Left ventricle myocardium inferior (tissue), 1 donor: ENCODE measurements around the gene RAP1GAP2. TPM values are rescaled to one million over a fixed set of nuclear protein-coding genes. Genes with fewer than 3 reads are reported as not detected.

Experiments
- DNase-seq: peaks from one replicate; pipeline ENCODE4 v3.0.0-alpha.2; 2020
- H3K27ac ChIP-seq: fragments of 200-600 bp; replicated peaks from 2 replicates; pipeline ENCODE4 v1.8.0; 2021
- H3K27me3 ChIP-seq: fragments of 200-600 bp; 2 replicates; pipeline ENCODE4 v1.8.0; 2021; ENCODE audit warnings: low read depth
- H3K36me3 ChIP-seq: fragments of 200-600 bp; 2 replicates; pipeline ENCODE4 v1.8.0; 2021
- H3K4me1 ChIP-seq: fragments of 200-600 bp; 2 replicates; pipeline ENCODE4 v1.8.0; 2021
- H3K4me3 ChIP-seq: fragments of 200-600 bp; 2 replicates; pipeline ENCODE4 v1.8.0; 2021; ENCODE audit warnings: mild to moderate bottlenecking, moderate library complexity
- H3K9me3 ChIP-seq: fragments of 200-600 bp; replicated peaks from 2 replicates; pipeline ENCODE4 v1.8.0; 2021
- intact Hi-C: fragments of 100-400 bp; cut with micrococcal nuclease; formaldehyde crosslinking; loops from one replicate; pipeline ENCODE4 v1.11.0; 2022
- total RNA-seq: library from RNA; stranded (reverse); fragmentation: NEBNext Ultra II Directional; extraction: Animal tissue kit (Norgen Biotek cat#: 25700); gene quantifications from one replicate; pipeline ENCODE4 v1.2.1, GENCODE V29; 2021
- TF ChIP-seq, protein P1 (sequence below): fragments of 200-600 bp; IDR thresholded peaks from 2 replicates; pipeline ENCODE4 v1.8.0; 2021; ENCODE audit warnings: antibody characterized with exemption, mild to moderate bottlenecking, borderline replicate concordance
- donor health status: DM: no; HTN: yes; CAD: no; lungs with severe emphysema.

Gene RAP1GAP2
- total RNA-seq, 1 donor from 2014 or later = 63.8 TPM

DNA sequence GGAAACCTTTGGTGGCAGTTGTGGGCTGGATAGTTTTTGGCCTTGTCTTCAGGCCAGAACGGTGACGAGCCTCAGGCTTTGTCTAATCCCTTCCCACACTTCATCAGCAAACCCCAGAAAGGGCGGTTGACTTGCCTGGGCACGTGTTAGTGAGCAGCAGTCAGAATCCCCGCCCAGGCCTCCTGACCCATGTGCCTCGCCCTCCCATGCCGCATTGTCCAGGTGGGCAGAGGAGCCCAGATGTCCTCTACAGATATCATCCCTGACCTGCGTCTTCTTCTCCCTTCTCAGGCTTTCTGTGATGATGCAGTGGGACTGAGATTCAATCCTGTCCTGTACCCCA, 184.6 kb downstream of the RAP1GAP2 start:
- Histone ChIP-seq H3K4me3 (no peak overlapping the region), H3K36me3 (peaks cover 26% of the 10 kb centered on the region), H3K27me3 (no peaks in the 10 kb centered on the region), H3K9me3 (no peaks in the 10 kb centered on the region), H3K27ac (no peak overlapping the region), H3K4me1 (peaks cover 14% of the 10 kb centered on the region)
- intact Hi-C loops = no loop called here
- DNase-seq = no peak
- TF ChIP-seq, protein P1, sequence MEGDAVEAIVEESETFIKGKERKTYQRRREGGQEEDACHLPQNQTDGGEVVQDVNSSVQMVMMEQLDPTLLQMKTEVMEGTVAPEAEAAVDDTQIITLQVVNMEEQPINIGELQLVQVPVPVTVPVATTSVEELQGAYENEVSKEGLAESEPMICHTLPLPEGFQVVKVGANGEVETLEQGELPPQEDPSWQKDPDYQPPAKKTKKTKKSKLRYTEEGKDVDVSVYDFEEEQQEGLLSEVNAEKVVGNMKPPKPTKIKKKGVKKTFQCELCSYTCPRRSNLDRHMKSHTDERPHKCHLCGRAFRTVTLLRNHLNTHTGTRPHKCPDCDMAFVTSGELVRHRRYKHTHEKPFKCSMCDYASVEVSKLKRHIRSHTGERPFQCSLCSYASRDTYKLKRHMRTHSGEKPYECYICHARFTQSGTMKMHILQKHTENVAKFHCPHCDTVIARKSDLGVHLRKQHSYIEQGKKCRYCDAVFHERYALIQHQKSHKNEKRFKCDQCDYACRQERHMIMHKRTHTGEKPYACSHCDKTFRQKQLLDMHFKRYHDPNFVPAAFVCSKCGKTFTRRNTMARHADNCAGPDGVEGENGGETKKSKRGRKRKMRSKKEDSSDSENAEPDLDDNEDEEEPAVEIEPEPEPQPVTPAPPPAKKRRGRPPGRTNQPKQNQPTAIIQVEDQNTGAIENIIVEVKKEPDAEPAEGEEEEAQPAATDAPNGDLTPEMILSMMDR = no peak

DNA sequence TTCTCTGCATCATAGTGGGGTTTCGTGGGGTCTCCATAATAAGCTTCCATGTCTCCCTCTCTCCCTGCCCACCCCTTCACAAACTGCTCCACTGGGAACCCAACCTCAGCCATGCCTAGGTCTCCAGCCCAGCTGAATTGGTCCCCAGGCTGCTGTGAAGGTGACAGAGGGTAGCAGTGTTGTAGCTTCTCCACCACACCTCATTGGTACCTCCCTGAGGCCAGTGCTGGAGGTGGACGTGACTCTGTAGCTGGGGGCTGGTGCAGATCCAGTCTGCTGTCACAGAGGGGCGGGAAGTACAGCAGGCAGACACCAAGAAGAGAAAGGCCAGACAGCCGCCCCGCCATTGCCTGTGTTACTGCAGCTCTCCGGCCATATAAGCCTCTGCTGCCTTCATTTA, 185.1 kb downstream of the RAP1GAP2 start:
- H3K4me1 ChIP-seq = peaks cover 14% of the 10 kb centered on the region
- H3K4me3 ChIP-seq = no peak overlapping the region
- no peak overlapping the region for H3K27ac ChIP-seq
- no peaks in the 10 kb centered on the region for H3K27me3 ChIP-seq
- no peaks in the 10 kb centered on the region for H3K9me3 ChIP-seq
- intact Hi-C loops = no loop called here
- TF ChIP-seq, protein P1 = no peak
- H3K36me3 ChIP-seq = peaks cover 26% of the 10 kb centered on the region
- DNase-seq = no peak

DNA sequence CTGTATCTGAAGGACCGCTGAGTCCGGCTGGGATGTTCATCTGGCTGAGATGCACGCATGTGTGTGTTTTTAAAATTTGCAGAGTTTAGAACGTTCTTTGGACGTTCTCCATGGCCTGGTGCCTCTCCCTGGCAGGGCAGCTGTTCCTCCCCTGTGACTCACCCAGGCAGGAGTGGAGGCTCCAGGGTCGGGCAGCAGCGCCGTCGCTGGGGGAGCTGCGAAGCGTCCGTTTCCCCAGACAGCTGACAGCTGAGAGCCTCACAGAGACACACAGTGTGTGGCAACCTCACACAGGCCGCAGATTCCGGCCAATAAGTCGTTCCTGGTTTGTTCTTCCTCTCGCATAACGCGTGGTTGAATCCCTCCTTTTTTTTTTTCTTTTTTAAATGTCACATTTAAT, 186.6 kb downstream of the RAP1GAP2 start:
- Histone ChIP-seq H3K4me1 (peaks cover 14% of the 10 kb centered on the region), H3K9me3 (no peaks in the 10 kb centered on the region), H3K27me3 (no peaks in the 10 kb centered on the region), H3K27ac (peak overlapping the region; percentile 72), H3K4me3 (peak overlapping the region; percentile 3), H3K36me3 (peaks cover 26% of the 10 kb centered on the region)
- intact Hi-C loops = no loop called here
- peak; percentile 79 for DNase-seq
- TF ChIP-seq, protein P1 = peak; percentile 56

DNA sequence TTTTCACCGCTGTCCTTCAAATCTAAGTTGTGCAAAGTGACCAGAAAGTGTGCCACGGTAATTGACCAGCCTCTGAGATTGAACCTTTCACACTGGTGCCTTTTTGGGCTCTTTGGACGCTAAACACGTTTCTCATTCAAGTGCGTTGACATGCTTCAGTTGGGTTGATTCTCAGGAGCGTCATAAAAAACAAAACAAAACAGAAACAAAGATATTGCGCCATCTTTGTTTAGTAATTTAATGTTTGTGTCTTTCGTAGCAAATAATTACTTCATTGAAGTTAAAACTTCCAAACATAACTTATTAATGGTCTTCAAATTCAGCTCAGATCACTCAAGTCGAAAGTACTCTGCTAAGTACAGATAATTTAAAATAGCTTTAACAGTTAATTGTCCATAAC, 187.0 kb downstream of the RAP1GAP2 start:
- H3K4me3 ChIP-seq = no peak overlapping the region
- no peaks in the 10 kb centered on the region for H3K27me3 ChIP-seq
- intact Hi-C loops = no loop called here
- TF ChIP-seq, protein P1 = no peak
- peaks cover 14% of the 10 kb centered on the region for H3K4me1 ChIP-seq
- DNase-seq = no peak
- no peaks in the 10 kb centered on the region for H3K9me3 ChIP-seq
- peak overlapping the region; percentile 72 for H3K27ac ChIP-seq
- peaks cover 26% of the 10 kb centered on the region for H3K36me3 ChIP-seq

DNA sequence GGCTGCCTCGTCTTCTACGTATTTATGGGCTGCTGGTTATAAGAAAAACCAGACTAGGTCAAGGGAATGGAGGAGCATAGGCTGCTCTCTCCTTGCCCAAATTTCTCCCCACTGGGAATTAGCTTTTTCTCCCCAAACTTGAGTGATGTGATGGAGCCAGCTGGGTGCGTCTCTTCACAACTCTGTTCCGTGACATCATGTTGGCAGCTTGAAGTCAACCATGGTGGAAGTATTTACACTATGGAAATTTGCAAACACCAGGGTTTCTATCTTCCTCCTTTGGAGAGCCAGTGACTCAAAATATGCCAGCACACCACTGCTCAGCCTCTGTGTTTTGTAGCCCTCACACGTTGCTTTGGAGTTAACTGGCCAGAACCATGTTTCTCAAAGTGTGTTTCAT, 189.1 kb downstream of the RAP1GAP2 start:
- intact Hi-C loops = no loop called here

More for the DNA sequence above, 189.1 kb downstream of the RAP1GAP2 start:
- Histone ChIP-seq H3K27me3 (no peaks in the 10 kb centered on the region), H3K27ac (no peak overlapping the region), H3K36me3 (peaks cover 26% of the 10 kb centered on the region), H3K4me3 (no peak overlapping the region), H3K9me3 (no peaks in the 10 kb centered on the region), H3K4me1 (peaks cover 14% of the 10 kb centered on the region)
- TF ChIP-seq, protein P1 = no peak
- DNase-seq = no peak
